ENCODE data around the gene EPX. TPM values are rescaled to one million over a fixed set of nuclear protein-coding genes. Genes with fewer than 3 reads are reported as not detected.
A peak's percentile ranks its signal among the peaks of the same experiment; 100 is the strongest.

The EPX gene
- total and polyA plus RNA-seq, 2 donors (not counting 1 experiment from before 2014, with no cell fraction given) = not detected

DNA sequence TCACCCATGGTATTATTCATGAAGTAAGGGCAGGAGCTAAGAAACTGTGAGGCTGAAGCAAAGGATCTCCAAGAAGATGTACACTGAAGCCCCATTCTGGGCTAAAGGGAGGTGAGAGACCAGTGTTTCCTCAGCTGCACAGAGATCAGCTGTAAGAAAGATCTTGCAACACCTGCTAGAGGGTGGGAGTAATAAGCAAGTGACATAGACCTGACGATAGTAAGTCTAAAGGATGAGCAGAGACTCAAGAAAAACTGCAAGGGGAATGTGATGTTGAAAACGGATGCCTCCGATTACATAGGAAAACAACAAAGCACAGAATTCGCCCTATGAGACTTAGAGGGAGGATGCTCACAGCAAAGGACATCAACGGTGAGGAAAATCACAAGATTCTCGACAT, 25.8 kb upstream of the EPX start, which contains the start of gene OR4D2:
Gene OR4D2, plus strand, starts transcription at position 301 of the 400 bp plus-strand sequence. CDS start 2,674 bp downstream, outside the sequence.
- Histone ChIP-seq H3K27ac (ENCODE audit: insufficient read depth, low read length) (no peak within 1 kb of the TSS), H4K20me1 (ENCODE audit: control insufficient read depth, extremely low read depth, insufficient read depth, low read length) (no peaks in the 10 kb centered on the region), H3K27me3 (ENCODE audit: control insufficient read depth, insufficient read depth, low read length) (no peaks in the 10 kb centered on the region), H3K36me3 (ENCODE audit: control insufficient read depth, insufficient read depth, low read length) (no peaks in the 10 kb centered on the region), H3K4me3 (replicated peaks in 1 of 4; ENCODE audit: control extremely low read depth in 1 of 4, insufficient read depth in 1 of 4, low read depth in 3 of 4, low read length in 4 of 4) (no peak within 1 kb of the TSS), H3K4me2 (ENCODE audit: extremely low read depth, insufficient read depth, low read length) (no peak within 1 kb of the TSS), H3K9me3 (ENCODE audit: control insufficient read depth, insufficient read depth, low read depth, low read length) (no peaks in the 10 kb centered on the region), H3K79me2 (ENCODE audit: control insufficient read depth, insufficient read depth, low read length) (no peaks in the 10 kb centered on the region), H3K9ac (ENCODE audit: insufficient read depth, low read length) (no peak within 1 kb of the TSS), H2AFZ (ENCODE audit: low read length) (no peak within 1 kb of the TSS), H3K4me1 (ENCODE audit: control insufficient read depth, extremely low read depth, insufficient read depth, low read length) (no peaks in the 10 kb centered on the region)
- TF ChIP-seq EZH2 (IDR thresholded peaks at IDR 0.05; ENCODE audit: low read length, missing control alignments) = no peak
- TF ChIP-seq, protein P1, sequence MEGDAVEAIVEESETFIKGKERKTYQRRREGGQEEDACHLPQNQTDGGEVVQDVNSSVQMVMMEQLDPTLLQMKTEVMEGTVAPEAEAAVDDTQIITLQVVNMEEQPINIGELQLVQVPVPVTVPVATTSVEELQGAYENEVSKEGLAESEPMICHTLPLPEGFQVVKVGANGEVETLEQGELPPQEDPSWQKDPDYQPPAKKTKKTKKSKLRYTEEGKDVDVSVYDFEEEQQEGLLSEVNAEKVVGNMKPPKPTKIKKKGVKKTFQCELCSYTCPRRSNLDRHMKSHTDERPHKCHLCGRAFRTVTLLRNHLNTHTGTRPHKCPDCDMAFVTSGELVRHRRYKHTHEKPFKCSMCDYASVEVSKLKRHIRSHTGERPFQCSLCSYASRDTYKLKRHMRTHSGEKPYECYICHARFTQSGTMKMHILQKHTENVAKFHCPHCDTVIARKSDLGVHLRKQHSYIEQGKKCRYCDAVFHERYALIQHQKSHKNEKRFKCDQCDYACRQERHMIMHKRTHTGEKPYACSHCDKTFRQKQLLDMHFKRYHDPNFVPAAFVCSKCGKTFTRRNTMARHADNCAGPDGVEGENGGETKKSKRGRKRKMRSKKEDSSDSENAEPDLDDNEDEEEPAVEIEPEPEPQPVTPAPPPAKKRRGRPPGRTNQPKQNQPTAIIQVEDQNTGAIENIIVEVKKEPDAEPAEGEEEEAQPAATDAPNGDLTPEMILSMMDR (conservative IDR thresholded peaks at IDR 0.05 in 1 of 2, IDR thresholded peaks at IDR 0.05 in 1 of 2; ENCODE audit: low read depth in 1 of 2, low read length in 2 of 2) = no peak
- no peak for DNase-seq (ENCODE audit: low read depth in 2 of 2)

DNA sequence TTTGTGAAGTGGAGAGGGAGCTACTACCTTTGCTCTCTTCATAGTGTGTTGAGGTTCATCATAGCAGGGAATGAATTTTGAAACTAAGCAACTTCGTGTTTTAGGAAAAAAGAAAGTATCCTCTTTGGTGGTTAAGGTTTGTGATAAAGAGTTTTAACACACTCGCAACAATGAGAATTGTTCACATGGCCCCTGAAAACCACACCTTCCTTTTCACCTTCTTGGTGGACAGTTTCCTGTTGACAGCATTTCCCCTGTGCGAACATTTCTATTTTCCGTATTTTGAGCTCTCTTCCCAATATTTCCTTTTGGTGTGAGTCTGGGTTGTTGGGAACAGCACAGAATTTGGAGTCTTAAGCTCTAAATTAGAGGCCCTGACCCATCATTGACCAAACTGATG, 21.9 kb upstream of the EPX start:
- Histone ChIP-seq H3K4me1 (ENCODE audit: control insufficient read depth, extremely low read depth, insufficient read depth, low read length) (no peaks in the 10 kb centered on the region), H3K27me3 (ENCODE audit: control insufficient read depth, insufficient read depth, low read length) (no peaks in the 10 kb centered on the region), H3K27ac (ENCODE audit: insufficient read depth, low read length) (no peak overlapping the region), H3K4me3 (replicated peaks in 1 of 4; ENCODE audit: control extremely low read depth in 1 of 4, insufficient read depth in 1 of 4, low read depth in 3 of 4, low read length in 4 of 4) (no peak overlapping the region), H4K20me1 (ENCODE audit: control insufficient read depth, extremely low read depth, insufficient read depth, low read length) (no peaks in the 10 kb centered on the region), H3K9me3 (ENCODE audit: control insufficient read depth, insufficient read depth, low read depth, low read length) (no peaks in the 10 kb centered on the region), H3K79me2 (ENCODE audit: control insufficient read depth, insufficient read depth, low read length) (no peaks in the 10 kb centered on the region), H2AFZ (ENCODE audit: low read length) (no peak overlapping the region), H3K9ac (ENCODE audit: insufficient read depth, low read length) (no peak overlapping the region), H3K36me3 (ENCODE audit: control insufficient read depth, insufficient read depth, low read length) (no peaks in the 10 kb centered on the region), H3K4me2 (ENCODE audit: extremely low read depth, insufficient read depth, low read length) (no peak overlapping the region)
- TF ChIP-seq EZH2 (IDR thresholded peaks at IDR 0.05; ENCODE audit: low read length, missing control alignments) = no peak
- TF ChIP-seq, protein P1 (conservative IDR thresholded peaks at IDR 0.05 in 1 of 2, IDR thresholded peaks at IDR 0.05 in 1 of 2; ENCODE audit: low read depth in 1 of 2, low read length in 2 of 2) = no peak
- DNase-seq (ENCODE audit: low read depth in 2 of 2) = no peak

DNA sequence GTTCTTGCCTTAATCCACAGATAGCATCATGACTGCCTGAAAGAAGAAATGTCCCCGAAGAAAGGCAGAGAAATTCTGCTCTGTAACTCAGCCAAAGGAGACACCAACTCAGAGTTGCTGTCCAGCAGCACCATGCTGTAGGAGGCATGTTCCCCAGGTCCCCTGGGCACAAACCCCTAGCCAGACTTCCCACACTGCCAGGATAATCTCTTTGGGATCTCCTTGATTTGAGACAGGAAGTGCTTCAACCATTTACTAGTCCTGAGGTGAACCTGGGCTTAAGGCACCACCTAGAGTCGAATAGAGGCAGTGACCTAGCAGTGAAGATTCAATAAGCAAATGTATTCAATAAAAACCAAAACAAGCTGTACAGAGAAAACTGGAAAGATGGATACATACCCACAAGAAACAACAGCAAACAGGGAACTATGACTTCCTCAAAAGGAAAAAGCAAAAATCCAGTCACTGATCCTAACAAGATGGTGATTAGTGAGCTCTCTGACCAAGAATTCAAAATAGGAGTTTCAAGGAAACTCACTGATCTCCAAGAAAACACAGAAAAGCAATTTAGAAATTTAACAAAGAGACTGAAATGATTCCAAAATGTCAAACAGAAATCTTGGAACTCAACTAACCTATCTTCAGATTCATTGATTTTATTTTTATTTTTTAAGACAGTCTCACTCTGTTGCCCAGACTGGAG, 20.0 kb upstream of the EPX start:
- Histone ChIP-seq H3K4me3 (replicated peaks in 1 of 4; ENCODE audit: control extremely low read depth in 1 of 4, insufficient read depth in 1 of 4, low read depth in 3 of 4, low read length in 4 of 4) (no peak overlapping the region), H3K79me2 (ENCODE audit: control insufficient read depth, insufficient read depth, low read length) (no peaks in the 10 kb centered on the region), H3K9me3 (ENCODE audit: control insufficient read depth, insufficient read depth, low read depth, low read length) (no peaks in the 10 kb centered on the region), H3K27ac (ENCODE audit: insufficient read depth, low read length) (no peak overlapping the region), H3K9ac (ENCODE audit: insufficient read depth, low read length) (no peak overlapping the region), H4K20me1 (ENCODE audit: control insufficient read depth, extremely low read depth, insufficient read depth, low read length) (no peaks in the 10 kb centered on the region), H3K27me3 (ENCODE audit: control insufficient read depth, insufficient read depth, low read length) (no peaks in the 10 kb centered on the region), H3K4me1 (ENCODE audit: control insufficient read depth, extremely low read depth, insufficient read depth, low read length) (no peaks in the 10 kb centered on the region), H3K4me2 (ENCODE audit: extremely low read depth, insufficient read depth, low read length) (no peak overlapping the region), H2AFZ (ENCODE audit: low read length) (no peak overlapping the region), H3K36me3 (ENCODE audit: control insufficient read depth, insufficient read depth, low read length) (no peaks in the 10 kb centered on the region)
- TF ChIP-seq, protein P1 (conservative IDR thresholded peaks at IDR 0.05 in 1 of 2, IDR thresholded peaks at IDR 0.05 in 1 of 2; ENCODE audit: low read depth in 1 of 2, low read length in 2 of 2) = peak; percentile 8 to 37
- no peak for TF ChIP-seq EZH2 (IDR thresholded peaks at IDR 0.05; ENCODE audit: low read length, missing control alignments)
- peak; percentile 6 to 19 for DNase-seq (ENCODE audit: low read depth in 2 of 2)
